ENCODE results near the gene MRPL52. TPM values are rescaled to one million over a fixed set of nuclear protein-coding genes. Genes with fewer than 3 reads are reported as not detected.

Gene MRPL52
- total and polyA plus RNA-seq, 2 of the 13 experiments (the other 11 are each of a cell fraction or from before 2014, with no cell fraction given), result 118 to 329 TPM

DNA sequence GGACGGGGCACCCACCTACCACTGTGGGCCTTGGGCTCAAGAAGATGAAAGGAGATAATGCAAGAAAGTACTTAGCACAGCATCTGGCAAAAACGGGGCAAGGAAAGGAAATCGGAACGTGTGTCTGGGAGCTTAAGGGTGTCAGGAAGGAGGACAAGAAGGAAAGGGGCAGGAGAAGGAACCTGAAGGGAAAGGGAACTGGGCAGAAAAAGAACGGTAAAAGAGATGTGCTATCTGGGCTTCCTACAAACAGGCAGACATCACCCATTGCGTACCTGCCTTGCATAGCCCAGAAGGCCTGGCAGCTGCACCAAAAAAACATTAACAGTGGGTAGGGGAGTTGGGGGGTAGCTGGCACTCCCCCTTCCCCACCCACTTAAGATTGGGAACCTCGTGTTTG is 52.4 kb downstream of the MRPL52 start:
- H3K27ac ChIP-seq (ENCODE audit: extremely low read length, insufficient read depth, low read length), result no peak overlapping the region
- no TSS peak for BruUV-seq (replicated peaks)
- peaks cover 27% of the 10 kb centered on the region for H3K4me1 ChIP-seq (ENCODE audit: insufficient read depth, low read length)
- peaks cover 4 to 49% of the 10 kb centered on the region in 2 experiments; a peak in 4 of 5 replicates for H3K27me3 ChIP-seq (ENCODE audit: control insufficient read depth in 1 of 2, insufficient read depth in 2 of 2, low read length in 2 of 2)
- CTCF ChIA-PET (ENCODE audit: low intra/inter-chr PET ratio, low total read pairs), result no interaction called here
- TF ChIP-seq KDM2A (CRISPR knock-in tag; IDR thresholded peaks at IDR 0.05; ENCODE audit: borderline replicate concordance, low read depth) (peak; percentile 16; the same call in 1 of the 2 replicates), ZMAT3 (CRISPR knock-in tag; conservative IDR thresholded peaks at IDR 0.05) (0 out of 2 replicates have a peak, but pooled peaks have one; percentile 33), GATAD2A (CRISPR knock-in tag; IDR thresholded peaks at IDR 0.05) (no peak), SP1 (IDR thresholded peaks at IDR 0.05) (peak; percentile 39; the same call in 1 of the 2 replicates), SP1 (CRISPR knock-in tag; IDR thresholded peaks at IDR 0.05) (no peak), JUNB (CRISPR knock-in tag; IDR thresholded peaks at IDR 0.05; ENCODE audit: borderline replicate concordance) (peak; percentile 54; the same call in 1 of the 2 replicates), SALL2 (CRISPR knock-in tag; IDR thresholded peaks at IDR 0.05) (no peak), ZNF879 (CRISPR knock-in tag; IDR thresholded peaks at IDR 0.05) (0 out of 2 replicates have a peak, but pooled peaks have one; percentile 33), PHB2 (IDR thresholded peaks at IDR 0.05; ENCODE audit: partially characterized antibody) (peak; percentile 33), POLR2G (IDR thresholded peaks at IDR 0.05; ENCODE audit: low read depth, low read length) (peak; percentile 25; the same call in 1 of the 2 replicates)
- 48% methylated on average over 7 of the region's 7 CpGs for WGBS (ENCODE audit: low lambda C conversion rate)
- ATAC-seq (no peak), DNase-seq (ENCODE audit: low spot score) (no peak), FAIRE-seq (no peak)
- no peaks in the 10 kb centered on the region for H3K9me3 ChIP-seq (ENCODE audit: low read length)
- H3K9ac ChIP-seq (ENCODE audit: insufficient read depth, low read depth, low read length), result no peak overlapping the region
- H4K20me1 ChIP-seq (ENCODE audit: insufficient read depth, low read length), result no peaks in the 10 kb centered on the region; the same call in 1 of the 2 replicates
- H3K36me3 ChIP-seq (replicated peaks in 1 of 2; ENCODE audit: control insufficient read depth in 1 of 2, insufficient read depth in 2 of 2, low read length in 2 of 2), result no peaks in the 10 kb centered on the region; a peak in 1 of 5 replicates
- H2AFZ ChIP-seq (ENCODE audit: low read length), result no peak overlapping the region
- no peaks in the 10 kb centered on the region for H3K79me2 ChIP-seq (ENCODE audit: insufficient read depth, low read length)
- POLR2A ChIA-PET, result interaction anchor here (1.1 to 5.3 kb wide), 5 partner anchors 10 to 293 kb away, joined by 4 to 53 read pairs (median 5); partner anchors contain the start of genes ACIN1, C14orf119, LRP10 and PRMT5
- H3K4me2 ChIP-seq (ENCODE audit: low read depth, low read length), result no peak overlapping the region
- H3K4me3 ChIP-seq (replicated peaks in 1 of 3; ENCODE audit: insufficient read depth in 1 of 3, low read depth in 2 of 3, low read length in 3 of 3), result no peak overlapping the region
- in situ Hi-C loops (cut with HindIII; ENCODE audit: extremely low pct_ligation_motif_present, low pct_unique_long_range_greater_than_20kb), result no loop called here
- intact Hi-C loops (cut with micrococcal nuclease; ENCODE audit: unreplicated experiment), result no loop called here

Data from HepG2 (cell line).